ENCODE measurements around the gene SLC26A11. TPM values are rescaled to one million over a fixed set of nuclear protein-coding genes. Genes with fewer than 3 reads are reported as not detected.

SLC26A11 gene
- polyA plus RNA-seq, 5 donors: 16.0 to 32.3 (median 27.0) TPM

DNA sequence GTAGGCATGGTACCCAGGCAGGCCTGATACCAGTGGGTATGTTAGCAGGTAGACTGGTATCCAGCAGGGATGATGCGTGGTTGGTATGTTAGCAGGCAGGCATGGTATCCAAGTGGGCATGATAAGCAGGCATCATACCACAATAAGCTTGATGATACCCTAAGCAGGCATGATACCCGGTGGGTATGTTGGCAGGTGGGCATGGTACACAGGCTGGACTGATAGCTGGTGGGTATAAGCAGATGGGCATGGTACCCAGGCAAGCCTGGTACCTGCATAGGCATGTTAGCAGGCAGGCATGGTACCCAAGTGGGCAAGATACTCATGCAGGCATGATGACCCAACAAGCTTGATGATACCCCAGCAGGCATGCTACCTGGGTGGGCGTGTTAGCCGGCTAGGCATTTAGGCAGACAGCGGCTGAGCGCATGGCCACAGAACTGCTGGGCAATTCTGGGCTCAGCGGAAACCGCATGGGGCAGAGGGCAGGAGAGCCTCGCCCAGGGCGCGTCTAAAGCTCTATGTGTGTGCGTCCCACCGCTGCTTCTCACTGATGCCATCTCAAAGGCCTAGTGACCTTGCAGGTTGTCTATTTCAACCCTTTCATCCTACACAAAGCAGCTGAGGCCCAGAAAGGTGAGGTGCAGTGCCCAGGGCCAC, 2.4 kb upstream of the SLC26A11 start:
- DNase-seq: no peak

DNA sequence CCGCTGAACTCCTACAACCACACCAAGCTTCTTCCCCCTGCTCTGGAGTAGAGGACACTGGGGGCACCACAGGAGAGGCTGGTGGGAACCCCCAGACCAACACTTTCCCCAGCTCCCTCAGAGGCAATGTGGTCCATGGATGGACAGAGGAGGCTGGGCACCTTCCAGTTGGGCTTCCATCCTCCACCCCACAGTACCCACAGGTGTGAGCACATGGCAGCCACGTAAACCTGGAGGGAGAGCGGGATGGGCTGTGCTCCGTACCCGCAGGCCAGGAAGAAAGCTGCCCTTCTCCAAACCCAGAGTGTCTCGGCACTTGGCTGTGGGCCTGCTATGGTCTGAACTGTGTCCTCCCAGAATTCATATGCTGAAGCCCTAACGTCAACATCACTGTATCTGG, 1.8 kb upstream of the SLC26A11 start:
- no peak for DNase-seq

DNA sequence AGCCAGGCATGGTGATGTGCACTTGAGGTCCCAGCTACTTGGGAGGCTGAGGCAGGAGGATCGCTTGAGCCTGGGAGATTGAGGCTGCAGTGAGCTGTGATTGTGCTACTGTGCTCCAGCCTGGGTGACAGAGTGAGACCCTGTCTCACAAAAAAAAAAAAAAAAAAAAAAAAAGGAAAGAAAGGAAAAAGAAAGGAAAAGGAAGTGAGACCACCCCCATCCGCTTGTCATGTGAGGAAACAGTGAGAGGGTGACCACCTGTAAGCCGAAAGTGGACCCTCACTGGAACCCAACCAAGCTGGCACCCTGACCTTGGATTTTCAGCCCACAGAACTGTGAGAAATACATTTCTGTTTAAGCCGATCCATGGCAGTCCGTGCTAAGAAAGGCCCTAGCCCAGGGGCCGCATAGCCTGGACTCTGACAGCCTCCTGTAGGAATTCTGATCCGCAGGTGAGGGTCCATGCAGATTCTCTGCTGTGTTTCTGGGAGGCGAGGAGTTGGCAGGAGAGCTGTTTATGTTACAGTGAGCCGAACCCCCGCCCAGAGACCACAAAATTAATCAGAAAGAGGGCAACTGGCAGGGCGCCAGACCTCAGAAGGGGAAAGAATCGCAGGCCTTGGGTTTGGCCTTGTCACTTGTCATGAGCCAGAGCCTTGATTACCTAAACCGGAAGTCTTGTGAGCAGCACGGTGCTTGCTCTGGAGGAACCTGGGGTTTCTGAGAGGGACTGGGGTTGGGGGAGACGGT, 1.0 kb upstream of the SLC26A11 start:
- DNase-seq: peak; percentile 59 to 60

GRCh38 chr17:80219763-80220053, 519 bp upstream of the SLC26A11 start:
- no peak for DNase-seq

DNA sequence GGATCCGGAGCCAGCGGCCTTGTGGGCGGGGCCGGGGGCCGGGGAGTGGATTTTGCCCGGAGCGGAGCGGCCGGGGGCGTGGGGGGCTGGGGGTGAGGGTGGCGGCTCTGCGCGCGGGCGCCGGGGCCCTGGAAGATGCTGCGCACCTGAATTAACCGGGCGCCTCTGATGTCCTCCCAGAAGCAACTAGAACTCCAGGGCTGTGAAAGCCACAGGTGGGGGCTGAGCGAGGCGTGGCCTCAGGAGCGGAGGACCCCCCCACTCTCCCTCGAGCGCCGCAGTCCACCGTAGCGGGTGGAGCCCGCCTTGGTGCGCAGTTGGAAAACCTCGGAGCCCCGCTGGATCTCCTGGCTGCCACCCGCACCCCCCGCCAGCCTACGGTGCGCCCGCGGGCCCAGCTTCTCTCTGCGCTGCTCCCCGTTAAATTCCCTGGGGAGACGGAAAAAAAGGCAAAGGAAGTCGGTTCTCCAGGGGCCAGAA, 549 bp downstream of the SLC26A11 start:
- peak; percentile 3 to 8 for DNase-seq

- no peak for DNase-seq
Observed at GRCh38 chr17:80221351-80222105, 1.3 kb downstream of the SLC26A11 start.

GRCh38 chr17:80222376-80223141, 2.3 kb downstream of the SLC26A11 start:
- no peak for DNase-seq

DNA sequence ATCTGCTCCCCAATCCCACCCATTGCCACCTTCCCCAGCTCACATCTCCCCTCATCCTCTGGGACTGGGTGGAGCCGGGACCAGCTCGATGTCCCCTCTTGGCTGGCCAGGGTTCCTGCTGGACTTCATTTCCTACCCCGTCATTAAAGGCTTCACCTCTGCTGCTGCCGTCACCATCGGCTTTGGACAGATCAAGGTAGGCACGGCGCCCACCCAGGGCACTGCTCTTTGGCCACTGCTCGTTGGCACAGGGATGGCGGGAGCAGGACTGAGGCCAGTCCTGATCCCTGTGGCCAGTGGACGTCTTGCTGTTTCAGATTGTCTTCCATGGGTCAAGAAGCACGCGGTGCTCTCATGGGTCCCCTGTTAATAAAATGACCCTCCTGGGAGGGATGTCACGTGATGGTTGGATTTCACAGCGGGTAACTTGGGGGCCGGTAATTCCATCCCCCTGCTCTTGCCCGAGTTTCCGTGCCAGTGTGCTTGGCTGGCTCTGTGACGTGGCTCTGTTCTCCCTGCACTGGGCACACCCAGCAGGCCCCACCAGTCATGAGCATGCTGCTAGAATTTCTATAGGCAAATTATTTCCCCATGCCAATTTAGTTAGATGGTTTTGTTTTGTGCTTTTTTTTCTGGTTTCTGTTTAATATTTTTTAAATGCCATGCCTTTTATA, 3.1 kb downstream of the SLC26A11 start:
- DNase-seq: no peak

- no peak for DNase-seq
Observed at GRCh38 chr17:80223838-80224497, 3.7 kb downstream of the SLC26A11 start.

GRCh38 chr17:80224683-80225082, 4.5 kb downstream of the SLC26A11 start:
- DNase-seq: no peak

DNA sequence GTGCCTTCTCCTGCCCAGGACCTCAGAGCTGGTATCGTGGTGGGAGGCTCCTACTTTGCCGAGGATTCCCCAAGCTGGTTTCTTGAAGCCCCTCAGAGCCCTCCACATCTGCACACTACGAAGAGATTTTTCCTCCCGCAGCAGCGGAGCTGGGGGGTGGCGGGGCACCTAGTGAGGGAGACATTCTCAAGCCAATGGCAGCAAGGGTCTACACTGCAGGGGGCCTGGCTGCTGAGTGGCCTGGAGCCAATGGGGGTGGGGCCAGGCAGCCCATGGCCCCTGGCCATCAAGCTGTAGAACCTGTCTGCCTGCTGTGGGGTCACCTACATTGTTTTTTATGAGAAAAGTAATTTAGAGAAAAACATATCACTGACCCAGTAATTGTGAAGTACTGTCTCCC, 5.0 kb downstream of the SLC26A11 start:
- no peak for DNase-seq

DNA sequence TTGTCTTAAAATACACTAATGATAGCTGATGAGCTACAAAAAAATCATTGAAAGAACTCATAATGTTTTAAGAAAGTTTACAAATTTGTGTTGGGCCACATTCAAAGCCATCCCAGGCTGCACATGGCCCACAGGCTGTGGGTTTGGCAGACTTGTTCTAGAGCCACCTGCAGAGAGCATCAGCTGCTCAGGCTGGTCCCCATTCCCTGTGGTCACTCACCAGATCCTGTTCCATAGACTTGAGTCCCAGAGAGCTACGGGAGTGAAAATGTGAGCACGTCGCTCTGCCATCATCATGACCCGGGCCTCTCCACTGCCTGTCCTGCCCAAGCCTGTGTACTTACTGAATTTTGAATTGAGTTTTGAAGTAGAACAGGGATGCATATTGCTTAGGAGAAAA, 6.9 kb downstream of the SLC26A11 start:
- DNase-seq: no peak

DNA sequence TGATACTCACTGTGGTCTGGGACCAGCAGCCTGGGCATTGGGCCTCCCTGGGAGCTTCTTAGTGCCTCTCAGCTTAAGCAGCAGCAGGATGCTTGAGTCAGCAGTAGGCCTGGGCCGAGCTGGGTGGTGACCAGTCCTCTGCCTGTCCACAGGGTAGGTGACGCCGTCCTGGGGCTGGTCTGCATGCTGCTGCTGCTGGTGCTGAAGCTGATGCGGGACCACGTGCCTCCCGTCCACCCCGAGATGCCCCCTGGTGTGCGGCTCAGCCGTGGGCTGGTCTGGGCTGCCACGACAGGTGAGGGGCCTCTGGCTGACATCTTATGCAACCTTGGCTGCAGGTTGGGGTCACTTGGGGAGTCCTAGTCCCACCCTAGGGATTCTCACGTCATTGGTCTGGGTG, 7.4 kb downstream of the SLC26A11 start:
- no peak for DNase-seq

DNA sequence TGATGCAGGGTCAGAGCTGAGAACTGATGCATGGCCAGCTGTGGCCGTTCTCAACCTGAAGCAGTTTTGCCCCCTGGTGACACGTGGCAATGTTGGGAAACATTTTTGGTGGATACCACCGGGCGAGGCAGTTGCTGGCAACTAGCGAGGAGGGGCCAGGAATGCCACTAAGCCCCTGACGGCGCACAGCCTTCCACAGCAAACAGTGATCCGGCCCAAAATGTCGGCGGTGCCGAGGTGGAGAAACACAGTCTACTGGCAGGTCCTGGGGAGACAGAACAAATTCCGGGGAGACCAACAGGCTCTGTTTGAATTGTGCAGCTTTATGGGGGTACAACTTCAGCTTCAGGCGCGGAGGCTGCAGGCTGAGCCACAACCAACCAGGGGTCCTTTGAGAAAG, 8.2 kb downstream of the SLC26A11 start:
- no peak for DNase-seq

DNA sequence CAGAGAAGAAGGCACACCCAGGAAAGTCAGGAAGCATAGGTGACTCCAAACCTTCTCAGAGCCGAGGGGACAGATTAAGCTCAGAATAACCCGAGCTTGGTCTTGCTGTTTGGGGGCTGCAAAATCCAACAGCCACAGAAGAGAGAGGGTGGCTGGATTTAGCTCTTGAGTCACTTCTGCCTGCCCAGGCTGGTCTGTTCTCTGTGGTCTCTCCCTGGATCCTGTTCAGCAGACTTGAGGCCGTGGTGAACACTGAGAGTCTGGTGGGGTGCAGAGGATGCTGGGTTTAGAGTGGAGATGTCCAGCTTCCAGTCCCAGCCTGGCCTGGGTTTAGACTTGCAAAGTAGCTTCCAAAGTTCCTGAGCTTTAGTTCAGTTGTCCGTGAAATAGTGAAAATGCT, 8.8 kb downstream of the SLC26A11 start:
- DNase-seq: no peak

DNA sequence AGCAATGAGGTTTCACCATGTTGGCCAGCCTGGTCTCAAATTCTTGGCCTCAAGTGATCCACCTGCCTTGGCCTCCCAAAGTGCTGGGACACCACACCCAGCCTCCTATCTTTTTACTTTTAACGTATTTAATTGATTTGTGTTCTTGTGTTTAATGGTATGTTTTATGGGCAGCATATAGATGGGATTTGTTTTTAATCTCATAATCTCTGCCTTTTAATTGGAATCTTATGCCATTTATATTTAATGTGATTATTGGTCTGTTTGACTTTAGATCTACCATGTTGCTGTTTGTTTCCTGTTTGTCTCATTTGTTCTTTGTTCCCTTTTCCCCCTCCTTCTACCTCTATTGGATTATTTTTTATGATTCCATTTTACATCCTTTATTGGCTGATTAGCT, 12.2 kb downstream of the SLC26A11 start:
- no peak for DNase-seq

GRCh38 chr17:80233202-80233601, 13.0 kb downstream of the SLC26A11 start:
- DNase-seq: no peak

GRCh38 chr17:80236911-80237310, 16.7 kb downstream of the SLC26A11 start:
- no peak for DNase-seq

DNA sequence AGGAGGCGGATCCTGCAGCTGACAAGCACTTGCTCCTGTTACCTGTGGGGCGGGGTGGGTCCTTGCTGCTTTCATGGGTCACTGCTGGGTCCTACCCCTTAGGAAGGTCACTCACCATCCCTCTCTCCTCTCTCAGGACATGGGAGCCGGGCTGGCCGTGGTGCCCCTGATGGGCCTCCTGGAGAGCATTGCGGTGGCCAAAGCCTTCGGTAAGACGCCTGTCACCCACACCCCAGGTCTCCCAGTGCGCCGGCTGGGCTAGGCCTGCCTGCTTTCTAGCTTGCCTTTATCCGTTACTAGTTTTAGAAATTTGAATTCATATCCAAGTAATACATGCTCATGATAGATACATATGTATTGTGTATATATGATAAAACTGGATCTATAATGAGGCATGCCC, 17.2 kb downstream of the SLC26A11 start:
- no peak for DNase-seq

GRCh38 chr17:80242505-80242904, 22.3 kb downstream of the SLC26A11 start:
- no peak for DNase-seq
